Activated CD4-positive, alpha-beta T cell treated with anti-CD3 and anti-CD28 coated beads, Interleukin-2, Interleukin-6, amounts not matched to agents 100 ng/mL and 50 ng/mL, durations not matched to agents 16 hours and 8 hours (primary cell): ENCODE data around the gene VWA3B.

Experiments used
- DNase-seq: peaks from one replicate; pipeline ENCODE4 v3.0.0-alpha.2; 2020

Gene VWA3B

GRCh38 chr2:98346311-98347236 is 259.6 kb downstream of the VWA3B start, which contains the start of gene CNGA3:
Gene CNGA3 (plus strand): TSS chr2:98346456. CDS start chr2:98369976, 23,520 bp downstream.
- no peak for DNase-seq

- no peak for DNase-seq
Measured at GRCh38 chr2:98347298-98348065, 260.5 kb downstream of the VWA3B start.

- DNase-seq, result no peak
Measured at GRCh38 chr2:98348066-98348561, 261.1 kb downstream of the VWA3B start.

- no peak for DNase-seq
Measured at GRCh38 chr2:98350411-98350810, 263.4 kb downstream of the VWA3B start.

GRCh38 chr2:98355881-98356280 is 268.9 kb downstream of the VWA3B start:
- DNase-seq, result no peak

GRCh38 chr2:98356729-98357128 is 269.8 kb downstream of the VWA3B start:
- DNase-seq, result no peak

GRCh38 chr2:98357849-98358248 is 270.9 kb downstream of the VWA3B start:
- DNase-seq, result no peak

- DNase-seq, result no peak
Measured at GRCh38 chr2:98359986-98360385, 273.0 kb downstream of the VWA3B start.
